ENCODE measurements around the gene ITM2B.

DNA sequence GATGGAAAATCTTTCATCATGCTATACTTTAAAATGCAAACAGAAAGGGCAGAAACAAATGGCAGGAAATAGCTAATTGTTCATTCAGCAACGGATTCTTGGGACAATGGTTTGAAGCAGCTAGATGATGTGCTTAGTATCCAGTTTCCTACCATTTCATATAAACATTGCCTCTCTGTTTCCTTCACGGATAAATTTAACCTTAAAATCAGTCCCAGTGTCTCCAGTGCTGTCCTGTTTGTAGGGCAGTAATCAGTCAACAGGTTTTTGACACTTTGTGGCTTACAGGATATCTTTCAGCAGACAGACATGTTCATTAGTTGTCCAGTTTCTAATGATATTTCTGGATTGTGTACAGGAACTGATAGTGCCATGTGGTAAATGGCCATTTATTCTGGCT lies 45.8 kb downstream of the ITM2B start:
- TF ChIP-seq, protein P1, sequence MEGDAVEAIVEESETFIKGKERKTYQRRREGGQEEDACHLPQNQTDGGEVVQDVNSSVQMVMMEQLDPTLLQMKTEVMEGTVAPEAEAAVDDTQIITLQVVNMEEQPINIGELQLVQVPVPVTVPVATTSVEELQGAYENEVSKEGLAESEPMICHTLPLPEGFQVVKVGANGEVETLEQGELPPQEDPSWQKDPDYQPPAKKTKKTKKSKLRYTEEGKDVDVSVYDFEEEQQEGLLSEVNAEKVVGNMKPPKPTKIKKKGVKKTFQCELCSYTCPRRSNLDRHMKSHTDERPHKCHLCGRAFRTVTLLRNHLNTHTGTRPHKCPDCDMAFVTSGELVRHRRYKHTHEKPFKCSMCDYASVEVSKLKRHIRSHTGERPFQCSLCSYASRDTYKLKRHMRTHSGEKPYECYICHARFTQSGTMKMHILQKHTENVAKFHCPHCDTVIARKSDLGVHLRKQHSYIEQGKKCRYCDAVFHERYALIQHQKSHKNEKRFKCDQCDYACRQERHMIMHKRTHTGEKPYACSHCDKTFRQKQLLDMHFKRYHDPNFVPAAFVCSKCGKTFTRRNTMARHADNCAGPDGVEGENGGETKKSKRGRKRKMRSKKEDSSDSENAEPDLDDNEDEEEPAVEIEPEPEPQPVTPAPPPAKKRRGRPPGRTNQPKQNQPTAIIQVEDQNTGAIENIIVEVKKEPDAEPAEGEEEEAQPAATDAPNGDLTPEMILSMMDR (IDR thresholded peaks at IDR 0.05) = no peak
- TF ChIP-seq POLR2A (IDR thresholded peaks at IDR 0.05) = no peak
